NCI-H524 (cell line): ENCODE data around the gene ADCY2.

Experiments
- DNase-seq, 2 experiments: peaks; one replicate each; lab custom pipeline; 2025; lab: John Stamatoyannopoulos, UW

The ADCY2 gene

GRCh38 chr5:7869474-7870136 lies 473.7 kb downstream of the ADCY2 start:
- DNase-seq = peak in 1 of 2 experiments; percentile 46

GRCh38 chr5:7871653-7872052 lies 475.7 kb downstream of the ADCY2 start:
- DNase-seq = no peak

- DNase-seq = no peak
Measured at GRCh38 chr5:7872517-7873130, 476.7 kb downstream of the ADCY2 start.

- DNase-seq = no peak
Measured at GRCh38 chr5:7873216-7873615, 477.3 kb downstream of the ADCY2 start.

GRCh38 chr5:7874639-7875038 lies 478.7 kb downstream of the ADCY2 start:
- DNase-seq = no peak

- no peak for DNase-seq
Measured at GRCh38 chr5:7875151-7875550, 479.2 kb downstream of the ADCY2 start.

- no peak for DNase-seq
Measured at GRCh38 chr5:7876867-7877266, 480.9 kb downstream of the ADCY2 start.

- no peak for DNase-seq
Measured at GRCh38 chr5:7877851-7878250, 481.9 kb downstream of the ADCY2 start.

- no peak for DNase-seq
Measured at GRCh38 chr5:7878381-7878873, 482.5 kb downstream of the ADCY2 start.
